Left renal pelvis (tissue), 4 donors: ENCODE data around the gene ROPN1L. TPM values are rescaled to one million over a fixed set of nuclear protein-coding genes. Genes with fewer than 3 reads are reported as not detected.

Experiments
- DNase-seq, 4 donors: peaks; one replicate each; pipeline ENCODE4 v3.0.0-alpha.2; 2013; ENCODE audit warnings: low read depth in 4 of 4, low spot score in 3 of 4
- polyA plus RNA-seq, 4 donors: library from polyadenylated mRNA; unstranded; fragments of 120-200 nt; gene quantifications; one replicate each; pipeline ENCODE4 v1.2.1, GENCODE V29; 2013; ENCODE audit not compliant: insufficient read length in 4 of 4

Gene ROPN1L
- polyA plus RNA-seq, 4 donors, result 0.12 to 0.89 (median 0.68) TPM

DNA sequence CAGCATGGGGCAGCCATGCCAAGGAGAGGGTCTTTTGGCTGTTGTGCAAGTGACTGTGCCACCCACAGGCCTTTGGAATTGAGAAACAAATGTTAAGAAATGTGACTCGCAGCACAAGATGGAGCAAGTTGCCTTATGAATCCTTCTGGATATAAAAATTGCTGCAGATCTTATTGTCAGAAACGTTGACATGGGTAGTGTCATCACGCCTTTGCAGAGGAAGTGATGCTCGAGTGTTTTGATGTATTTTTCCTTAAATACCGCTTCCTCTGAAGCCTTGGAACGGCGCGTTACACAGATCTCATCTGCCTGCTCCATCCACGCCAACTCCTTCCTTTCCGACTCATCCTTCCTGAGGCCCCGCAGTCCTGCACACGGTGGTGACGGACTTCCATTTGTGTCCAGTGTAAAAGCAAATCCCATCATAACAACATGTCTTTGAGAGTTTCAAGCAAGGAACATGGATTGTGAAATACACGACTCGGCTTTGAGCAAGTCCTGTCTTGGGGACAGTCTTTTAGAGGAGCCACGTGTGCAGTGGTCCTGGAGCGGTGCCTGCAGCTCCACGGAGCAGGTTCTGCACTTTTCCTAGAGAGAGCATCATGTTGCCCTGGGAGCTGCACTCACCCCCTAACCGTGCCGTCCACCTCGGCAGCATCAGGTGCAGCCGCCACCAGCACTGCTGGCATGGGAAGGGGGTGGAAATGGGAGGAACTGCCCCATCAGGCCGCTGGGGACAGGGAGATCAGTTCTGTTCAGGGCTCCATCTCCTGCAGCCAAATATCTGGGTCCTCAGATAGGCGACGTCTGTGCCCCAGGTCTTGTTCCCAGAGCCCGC is 15.1 kb downstream of the ROPN1L start:
- no peak for DNase-seq

DNA sequence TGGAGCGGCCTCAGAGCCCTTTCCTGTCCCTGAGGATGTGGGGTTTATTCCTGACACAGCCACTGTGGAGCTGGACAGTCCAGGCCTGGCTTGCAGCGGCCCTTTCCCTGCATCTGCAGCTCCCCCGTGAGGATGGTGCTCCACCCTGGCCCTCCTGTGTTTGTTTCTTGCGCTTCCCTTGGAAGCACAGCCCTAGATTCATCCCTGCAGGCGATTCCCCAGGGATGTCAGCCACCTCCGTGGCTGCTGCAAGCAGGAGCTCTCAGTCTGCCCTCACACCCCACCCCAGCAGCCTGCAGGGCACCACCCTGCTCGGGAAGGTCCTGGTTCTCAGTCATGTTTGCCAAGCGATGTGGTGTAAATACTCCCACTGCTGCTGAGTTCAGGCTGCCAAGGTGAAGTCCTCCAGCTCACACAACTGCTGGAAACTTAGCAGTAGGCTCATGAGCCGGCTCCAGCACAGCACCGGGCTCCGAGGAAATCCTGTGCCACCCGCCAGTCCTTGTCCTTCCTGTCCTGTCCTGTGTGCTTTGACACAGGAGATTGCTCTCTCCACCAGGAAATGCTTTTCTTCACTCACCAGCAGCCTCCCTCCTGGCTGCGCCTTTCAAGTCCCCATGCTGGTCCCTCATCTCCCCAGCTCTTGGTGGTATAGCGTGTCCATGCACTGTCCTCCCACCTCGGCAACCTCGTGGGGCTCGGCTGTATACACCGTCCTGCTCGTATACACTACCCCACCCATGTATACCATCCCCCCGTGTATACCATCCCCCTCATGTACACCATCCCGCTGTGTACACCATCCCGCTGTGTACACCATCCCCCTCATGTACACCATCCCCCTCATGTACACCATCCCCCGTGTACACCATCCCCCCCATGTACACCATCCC is 16.2 kb downstream of the ROPN1L start:
- no peak for DNase-seq

DNA sequence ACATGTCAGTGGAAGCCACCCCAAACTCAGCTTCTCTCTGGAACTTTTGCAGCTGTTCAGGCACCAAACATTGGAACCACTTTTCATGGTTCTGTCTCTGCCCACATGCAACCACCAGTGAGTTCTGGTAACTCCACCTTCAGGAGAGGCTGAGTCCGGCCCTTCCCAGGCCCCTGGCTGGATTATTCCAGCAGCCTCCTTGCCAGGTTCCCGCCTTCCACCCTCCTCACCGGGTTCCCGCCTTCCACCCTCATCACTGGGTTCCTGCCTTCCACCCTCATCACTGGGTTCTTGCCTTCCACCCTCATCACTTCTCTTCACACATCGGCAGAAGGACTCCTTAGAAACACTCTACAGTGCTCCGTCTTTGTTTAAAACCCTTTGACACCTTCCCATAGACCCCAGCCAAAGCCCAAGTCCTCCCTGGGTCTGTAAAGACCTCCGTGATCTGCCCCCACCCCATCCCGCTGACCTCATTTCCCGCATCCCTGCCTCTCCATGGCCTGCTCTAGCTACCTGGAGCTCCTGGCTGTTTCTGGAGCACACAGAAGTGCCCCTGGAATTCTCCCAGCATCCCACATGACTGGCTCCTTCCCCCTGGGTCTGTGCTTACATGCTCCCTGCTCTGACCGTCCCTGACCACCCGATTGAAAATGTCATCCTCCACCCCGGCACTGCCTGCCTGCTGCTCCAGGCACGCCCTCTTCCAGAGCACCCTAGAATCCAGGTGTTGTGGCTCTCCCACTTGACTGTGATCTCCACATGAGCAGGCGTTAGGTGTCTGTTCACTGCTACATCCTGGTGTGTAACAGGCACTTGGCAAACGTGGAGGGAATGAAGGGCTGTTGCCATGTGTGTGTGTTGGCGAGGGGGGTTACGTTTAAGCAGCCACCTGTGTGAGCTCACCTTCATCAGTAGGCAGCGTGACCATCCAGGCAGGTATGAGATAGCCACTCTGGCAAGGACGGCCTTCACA is 17.7 kb downstream of the ROPN1L start:
- no peak for DNase-seq

DNA sequence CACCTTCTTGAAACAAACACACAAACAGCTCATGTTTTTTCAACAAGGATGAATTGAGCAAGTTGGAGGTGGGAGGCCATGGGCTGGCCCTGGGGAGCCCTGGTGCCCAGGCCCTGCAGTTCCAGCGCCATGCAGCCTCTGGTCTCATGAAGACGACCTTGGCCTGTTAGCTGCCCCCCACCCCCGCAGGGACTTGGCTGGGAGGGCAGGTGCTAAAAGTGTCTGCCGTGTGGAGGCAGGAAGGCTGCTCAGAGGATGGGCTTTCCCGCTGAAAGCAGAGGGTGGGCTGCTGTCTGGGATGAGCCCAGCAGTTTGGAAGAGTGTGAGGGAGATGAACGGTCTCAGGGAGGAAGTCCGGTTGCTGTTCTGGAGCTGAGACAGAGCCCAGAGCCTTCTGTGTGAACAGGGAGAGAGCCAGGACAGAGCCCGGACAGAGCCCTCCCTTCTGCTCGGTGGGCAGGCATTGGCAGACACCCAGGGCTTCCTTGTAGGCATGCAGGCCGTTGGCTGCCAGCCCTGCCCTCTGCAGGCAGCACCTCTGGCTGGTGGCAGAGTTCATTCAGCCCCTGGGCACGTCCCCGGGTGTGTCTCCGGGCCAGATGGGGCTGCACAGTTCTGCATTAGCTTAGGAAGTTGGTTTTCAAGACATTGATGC is 18.7 kb downstream of the ROPN1L start:
- no peak for DNase-seq

DNA sequence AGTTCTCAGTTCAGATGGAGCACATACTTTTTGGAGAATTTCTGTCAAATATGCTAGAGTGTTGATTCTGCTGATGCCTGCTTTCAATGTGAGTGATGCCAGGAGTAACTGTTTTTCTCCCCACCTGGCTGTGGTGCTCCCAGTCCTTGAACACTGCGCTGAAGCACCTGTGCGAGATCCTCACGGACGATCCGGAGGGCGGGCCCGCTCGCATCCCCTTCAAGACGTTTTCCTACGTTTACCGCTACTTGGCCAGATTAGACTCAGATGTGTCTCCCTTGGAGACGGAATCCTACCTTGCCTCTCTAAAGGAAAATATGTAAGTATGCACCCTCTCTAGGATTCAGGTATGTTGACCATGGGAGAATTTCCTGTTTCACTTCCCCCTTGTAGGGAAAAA is 19.4 kb downstream of the ROPN1L start:
- no peak for DNase-seq

DNA sequence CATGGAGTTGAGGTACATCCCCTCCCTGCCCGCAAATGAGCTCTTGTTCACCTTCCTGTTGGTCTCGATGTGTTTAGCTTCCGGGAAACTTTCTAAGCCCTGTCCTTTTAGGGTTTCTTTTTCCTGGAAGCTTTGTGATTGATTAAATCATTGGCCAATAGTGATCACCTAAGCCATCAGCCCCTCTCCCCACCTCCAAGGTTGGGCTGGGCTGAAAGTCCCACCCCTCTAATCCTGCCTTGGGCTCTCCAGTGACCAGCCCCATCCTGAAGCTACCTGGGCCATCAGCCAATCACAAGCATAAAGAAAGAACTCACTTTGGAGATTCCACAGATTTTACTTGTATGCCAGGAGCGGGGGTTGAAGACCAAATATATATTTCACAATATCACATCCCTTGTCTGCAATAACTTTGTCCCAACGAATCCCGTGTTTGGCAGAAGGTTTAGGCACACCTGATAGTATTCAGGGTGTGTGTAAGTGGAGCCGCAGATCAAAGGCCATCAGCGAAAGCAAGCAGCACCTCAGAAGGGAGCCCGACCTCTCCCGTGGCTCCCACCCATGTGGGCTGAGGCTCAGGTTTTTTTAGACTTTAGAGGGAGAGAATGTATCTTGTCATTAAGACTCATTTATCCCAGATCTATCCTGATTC is 20.4 kb downstream of the ROPN1L start:
- no peak for DNase-seq

DNA sequence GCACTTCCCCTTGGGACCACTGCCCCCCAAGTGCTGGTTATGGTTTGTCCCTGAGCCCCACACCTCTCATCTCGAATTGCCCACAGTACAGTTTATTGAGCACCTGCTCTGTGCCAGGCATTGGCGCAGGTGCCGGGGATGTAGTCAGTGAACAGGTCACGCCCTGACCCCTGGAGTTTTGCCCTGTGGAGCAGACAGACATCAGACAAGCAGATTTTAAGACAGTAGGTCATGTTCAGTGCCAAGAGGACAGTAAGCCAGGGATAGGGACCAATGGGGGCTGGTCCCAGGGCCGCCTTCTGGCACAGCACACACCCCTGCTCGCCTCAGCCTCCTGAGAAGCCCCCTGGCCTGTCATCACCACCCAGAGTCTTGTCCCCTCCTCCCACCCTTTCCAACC is 21.9 kb downstream of the ROPN1L start:
- DNase-seq, result no peak

DNA sequence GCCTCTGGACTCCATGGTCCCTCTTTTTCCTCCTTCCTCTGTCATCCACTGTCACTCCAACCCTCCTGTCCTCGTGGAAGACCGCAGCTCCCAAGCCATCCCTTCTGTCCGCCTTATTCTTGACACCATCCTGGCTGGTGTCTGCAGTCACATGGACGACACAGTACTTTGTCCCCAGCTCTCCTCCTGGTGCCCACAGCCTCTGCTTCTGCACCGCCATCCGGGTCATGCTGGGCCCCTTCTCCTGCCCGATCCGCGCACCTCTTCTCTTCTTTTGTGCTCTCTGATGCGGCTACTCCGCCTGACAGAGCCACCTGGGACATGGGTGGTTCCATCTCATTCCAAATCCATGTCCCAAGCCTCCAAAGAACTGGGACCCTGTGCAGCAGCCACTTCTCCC is 22.5 kb downstream of the ROPN1L start:
- no peak for DNase-seq

DNA sequence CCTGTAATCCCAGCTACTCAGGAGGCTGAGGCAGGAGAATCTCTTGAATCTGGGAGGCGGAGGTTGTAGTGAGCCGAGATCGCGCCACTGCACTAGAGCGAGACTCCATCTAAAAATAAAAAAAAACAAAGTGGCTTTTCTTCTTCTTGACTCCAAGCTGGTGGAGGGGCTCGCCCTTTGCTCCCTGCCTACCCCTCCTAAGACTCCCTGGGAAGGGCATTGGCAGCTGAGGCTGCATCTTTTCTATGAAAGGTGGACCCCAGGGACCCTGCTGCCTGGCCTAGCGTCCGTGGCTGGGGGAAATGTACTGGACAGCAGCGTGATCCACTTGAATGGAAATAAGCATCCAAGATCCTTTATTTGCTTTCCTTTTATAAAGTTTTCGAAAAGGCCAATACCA is 24.0 kb downstream of the ROPN1L start:
- no peak for DNase-seq

DNA sequence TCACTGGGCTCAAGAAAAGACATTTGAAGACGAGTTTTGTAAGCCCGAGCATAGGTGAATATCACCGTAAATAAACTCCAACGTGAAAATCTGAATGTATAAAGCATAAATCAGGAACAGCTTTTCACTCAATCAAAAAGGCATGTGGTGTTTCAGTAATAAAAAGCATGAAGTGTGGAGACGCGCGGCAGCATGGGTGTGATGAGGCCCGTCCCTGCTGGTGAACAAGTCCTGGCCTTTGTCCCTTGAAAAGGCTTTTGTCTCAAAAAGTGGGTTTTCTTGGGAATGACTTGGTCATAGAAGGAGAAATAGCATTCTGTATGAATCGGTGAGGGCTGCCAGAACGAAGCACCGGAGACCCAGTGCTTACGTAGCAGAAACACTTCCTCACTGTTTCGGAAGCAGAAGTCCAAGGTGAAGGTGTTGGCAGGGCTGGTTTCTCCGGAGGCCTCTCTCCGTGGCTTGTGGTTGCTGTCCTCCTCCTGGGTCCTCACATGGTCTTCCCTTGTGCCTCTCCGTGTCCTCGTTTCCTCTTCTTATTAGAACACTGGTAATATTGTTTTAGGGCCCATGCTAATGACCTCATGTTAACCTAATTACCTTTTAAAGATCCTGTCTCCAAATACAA is 24.9 kb downstream of the ROPN1L start:
- DNase-seq, result no peak

DNA sequence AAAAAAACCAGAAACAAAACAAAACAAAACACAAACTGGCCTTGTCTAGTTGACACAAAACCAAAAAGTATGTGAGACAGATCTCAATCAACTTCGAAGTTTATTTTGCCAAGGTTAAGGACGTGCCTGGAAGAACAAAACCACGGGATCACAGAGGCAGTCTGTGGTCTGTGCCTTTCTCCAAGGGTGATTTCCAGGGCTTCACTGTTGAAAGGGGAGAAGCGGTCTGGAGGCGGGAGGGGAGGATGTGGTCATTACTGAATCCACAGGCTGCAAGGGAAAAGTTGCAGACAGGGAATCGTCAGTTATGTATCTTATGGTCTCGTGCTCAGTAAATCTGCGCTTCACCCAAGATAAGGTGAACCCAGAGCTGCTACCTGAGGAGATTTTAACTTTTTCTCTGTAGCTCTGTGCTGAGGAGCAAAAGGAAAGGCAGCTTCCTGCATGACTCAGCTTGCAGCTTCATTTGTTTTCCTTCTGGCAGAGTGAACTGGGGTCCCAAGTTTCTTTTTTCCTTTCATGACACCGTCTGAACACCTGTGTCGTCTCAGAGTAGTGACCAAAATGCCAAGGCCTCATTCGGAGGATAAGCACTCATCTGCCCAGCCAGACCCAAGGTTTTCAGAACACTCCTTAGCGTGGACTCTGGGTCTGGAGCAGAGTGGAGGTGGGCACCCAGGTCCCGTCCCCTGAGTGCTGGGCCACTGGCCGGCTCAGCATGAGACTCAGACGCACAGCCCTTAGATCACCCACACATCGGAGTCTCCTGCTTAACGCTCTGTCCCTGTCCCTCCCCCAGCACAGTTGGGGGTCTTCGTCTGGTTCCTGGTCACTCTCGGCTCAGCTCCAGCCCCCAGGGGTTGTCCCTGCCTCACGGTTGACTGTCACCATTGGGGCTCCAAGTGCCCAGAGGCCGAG is 25.9 kb downstream of the ROPN1L start:
- DNase-seq, result peak in 2 of 4 donors; percentile 14 to 37

DNA sequence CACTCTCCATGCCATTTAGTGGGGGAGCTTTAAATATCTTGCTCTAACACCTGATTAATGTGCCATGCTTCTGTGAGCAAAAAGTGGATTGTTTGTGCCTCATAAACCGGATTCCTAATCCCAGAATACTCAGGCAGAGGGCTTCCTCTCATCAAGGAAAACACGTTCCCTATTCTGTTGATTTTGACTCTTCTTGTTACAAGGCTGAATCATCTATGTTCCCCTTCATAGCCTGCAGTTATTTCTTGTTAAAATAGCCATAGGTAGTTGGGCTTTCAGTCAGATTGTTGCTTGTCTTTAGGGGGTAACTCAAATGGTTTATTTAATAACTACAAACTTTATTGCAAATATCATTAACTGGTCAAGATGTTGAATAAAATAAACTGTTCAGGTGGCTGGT is 26.6 kb downstream of the ROPN1L start:
- no peak for DNase-seq

DNA sequence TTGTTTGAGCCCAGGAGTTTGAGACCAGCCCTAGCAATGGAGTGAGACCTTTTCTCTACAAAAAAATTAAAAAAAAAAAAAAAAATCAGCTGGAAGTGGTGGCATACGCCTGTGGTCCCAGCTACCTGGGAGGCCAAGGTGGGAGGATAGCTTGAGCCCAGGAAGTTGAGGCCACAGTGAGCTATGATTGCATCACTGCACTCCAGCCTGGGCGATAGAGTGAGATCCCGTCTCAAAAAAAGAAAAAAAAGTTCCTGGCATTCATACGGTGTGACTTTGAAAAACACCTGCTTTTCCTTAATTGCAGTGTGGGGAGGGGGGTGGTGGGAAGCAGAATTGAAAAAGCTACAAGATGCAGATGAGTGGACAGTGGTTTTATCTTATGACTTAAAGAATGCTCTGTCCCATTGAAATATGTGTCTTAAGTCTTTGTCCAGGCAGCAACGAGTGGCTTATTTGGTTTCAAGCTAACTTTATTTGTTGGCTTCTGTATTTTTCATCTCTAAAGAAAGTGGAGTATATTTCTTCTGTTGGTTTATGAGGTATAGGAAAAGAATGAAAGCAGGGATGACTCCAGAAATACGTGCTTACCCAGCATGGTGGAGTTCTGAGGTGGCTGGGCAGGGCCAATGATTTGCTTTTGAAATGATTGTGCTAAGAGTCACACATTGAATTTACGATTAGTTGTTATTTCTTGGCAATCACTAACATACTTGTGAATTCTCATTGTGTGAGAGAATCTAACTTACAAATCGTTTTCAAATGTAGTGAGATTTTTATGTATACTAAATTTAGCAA is 27.8 kb downstream of the ROPN1L start:
- no peak for DNase-seq

DNA sequence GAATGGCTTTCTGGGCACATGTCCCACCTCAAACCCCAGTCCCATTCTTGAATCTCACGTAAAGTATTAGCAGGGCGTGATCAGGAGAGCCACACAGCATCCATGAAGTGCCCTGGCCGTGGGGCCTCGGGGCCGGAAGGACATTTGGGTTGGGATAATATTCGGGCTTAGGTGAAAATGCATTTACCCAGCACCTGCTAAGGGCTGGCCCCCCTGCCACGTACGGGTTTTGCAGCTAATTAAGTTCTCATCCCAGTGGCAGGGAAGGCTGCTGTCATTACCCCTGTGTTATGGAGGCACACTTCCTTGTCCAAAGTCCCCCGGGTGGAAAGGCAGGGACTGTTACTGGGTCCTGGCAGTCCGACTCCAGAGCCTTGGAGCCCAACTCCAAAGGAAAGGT is 29.0 kb downstream of the ROPN1L start:
- no peak for DNase-seq

DNA sequence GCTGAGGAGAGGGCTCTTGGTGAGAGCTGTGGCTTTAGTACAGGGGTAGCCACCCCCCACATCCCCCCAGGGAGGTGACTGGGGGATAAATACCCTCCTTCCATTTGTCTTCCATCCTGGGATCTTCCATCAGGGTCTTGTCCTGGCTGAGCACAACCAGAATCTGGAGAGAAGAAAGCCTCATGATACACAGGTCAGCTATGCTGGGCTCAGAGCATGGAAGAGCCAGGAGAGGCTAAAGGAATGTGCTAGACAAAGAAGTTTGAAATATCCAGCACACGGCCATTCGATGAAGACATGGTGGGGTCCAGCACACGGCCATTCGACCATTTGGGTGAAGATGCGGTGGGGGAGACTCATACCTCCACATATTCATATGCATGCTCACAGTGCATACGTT is 30.0 kb downstream of the ROPN1L start:
- DNase-seq, result no peak

DNA sequence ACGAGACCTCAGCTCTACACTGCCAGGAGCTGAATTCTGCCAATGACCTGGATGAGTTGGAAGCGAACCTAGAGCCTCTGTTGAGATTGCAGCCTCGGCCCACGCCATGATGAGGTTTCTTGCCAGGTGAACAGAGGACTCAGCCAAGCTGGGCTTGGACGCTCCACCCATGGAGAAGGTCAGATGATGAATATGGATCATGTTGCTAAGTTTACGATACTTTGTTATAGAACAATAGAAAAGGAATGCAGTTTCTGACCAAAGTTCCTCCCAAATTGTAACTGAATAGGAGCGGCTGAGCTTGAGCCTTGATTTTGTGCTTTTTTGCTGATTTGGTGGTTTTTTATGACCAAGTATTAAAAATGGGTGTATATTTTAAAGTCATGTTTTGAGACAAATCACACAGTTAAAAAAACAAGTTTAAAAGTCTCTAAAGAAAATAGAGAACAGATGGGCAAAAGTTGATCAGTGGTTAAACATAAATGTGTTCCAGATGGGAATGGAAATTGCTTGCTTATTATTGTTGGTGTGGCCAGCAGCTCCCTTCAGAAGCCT is 32.9 kb downstream of the ROPN1L start:
- DNase-seq, result no peak
